Head of caudate nucleus (tissue), 42 donors: ENCODE results near the gene ENDOV.
"Not testable (repeated sequence)": the region's sequence is repeated elsewhere in the genome, so short reads cannot be mapped to it uniquely, and the experiment has no call there.

Source experiments
- DNase-seq, 42 donors: peaks; one replicate each; pipeline versions ENCODE4 v3.0.0 to v3.0.0-alpha.2; 2020 to 2021; ENCODE audit warnings: mixed read lengths in 7 of 42
- intact Hi-C: fragments of 100-400 bp; cut with DNase I; formaldehyde crosslinking; loops from one replicate; pipeline ENCODE4 v1.15.0; 2022

ENDOV gene

DNA sequence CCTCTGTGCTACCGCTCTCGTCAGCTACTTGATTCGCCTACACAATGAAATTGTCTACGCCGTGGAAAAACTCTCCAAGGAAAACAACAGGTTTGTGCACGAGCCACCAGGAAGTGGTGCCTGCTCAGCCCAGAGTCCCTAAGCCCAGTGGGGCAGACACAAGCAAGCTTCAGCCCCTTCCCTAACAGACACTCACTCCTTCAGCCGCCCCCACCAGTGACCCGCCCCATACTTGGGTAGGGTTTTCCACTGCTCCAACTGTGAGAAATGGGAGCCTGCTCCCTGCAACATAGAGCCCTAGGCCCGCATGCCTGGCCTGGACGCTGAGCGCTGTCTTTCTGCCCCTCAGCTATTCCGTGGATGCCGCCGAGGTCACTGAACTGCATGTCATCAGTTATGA is 28.6 kb upstream of the ENDOV start:
- DNase-seq, result peak in 1 of 42 donors; percentile 33
- intact Hi-C loops, result no loop called here

DNA sequence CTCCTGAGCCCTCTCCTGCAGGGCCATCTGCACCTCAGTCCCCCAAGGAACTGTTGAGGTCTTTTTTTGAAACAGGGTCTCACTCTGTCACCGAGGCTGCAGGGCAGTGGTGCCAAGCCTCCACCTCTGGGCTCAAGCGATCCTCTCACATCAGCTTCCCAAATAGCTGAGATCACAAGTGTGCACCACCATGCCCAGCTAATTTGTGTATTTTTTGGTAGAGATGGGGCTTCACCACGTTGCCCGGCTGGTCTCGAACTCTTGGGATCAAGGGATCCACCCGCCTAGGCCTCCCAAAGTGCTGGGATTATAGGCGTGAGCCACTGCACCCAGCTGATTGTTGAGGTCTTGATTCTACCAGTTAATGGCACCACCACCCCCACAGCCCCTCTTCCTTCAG is 27.9 kb upstream of the ENDOV start:
- DNase-seq, result peak in 1 of 42 donors; percentile 16
- intact Hi-C loops, result no loop called here

DNA sequence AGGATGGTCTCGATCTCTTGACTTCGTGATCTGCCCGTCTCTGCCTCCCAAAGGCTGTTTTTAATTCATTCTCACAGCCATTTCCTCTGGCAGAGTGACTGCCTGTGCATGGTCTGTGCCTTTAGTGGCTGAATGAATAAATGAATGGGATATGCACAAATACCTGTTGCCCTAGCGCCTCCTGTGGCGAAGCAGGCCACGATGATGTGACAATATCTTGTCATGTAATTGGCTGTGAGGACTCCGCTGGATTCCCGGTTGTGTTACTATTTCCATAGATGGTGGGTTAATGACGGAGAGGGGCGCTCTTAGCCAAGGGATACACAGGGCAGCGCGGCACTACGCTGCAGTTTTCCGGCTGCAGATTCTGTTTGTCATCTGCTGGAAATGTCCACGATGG is 26.8 kb upstream of the ENDOV start:
- DNase-seq, result no peak
- intact Hi-C loops, result no loop called here

DNA sequence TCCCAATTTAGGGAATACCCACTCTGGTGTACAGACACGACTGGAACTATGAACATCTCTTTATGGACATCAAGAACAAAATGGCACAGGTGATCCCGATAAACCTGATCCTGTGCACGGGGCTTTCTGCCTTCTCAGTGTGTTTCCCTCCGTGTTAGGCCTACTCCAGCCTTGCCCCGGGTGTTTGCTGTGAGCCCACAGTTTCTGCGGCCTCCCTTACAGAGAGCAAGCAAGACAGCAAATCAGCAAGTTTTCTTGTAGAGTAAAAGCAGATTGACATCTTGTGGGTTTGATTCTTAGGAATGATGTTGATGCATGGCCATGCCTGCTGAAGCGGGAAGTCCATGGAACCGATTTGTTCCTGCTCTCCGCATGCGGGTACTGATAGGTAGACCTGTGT is 26.4 kb upstream of the ENDOV start:
- no peak for DNase-seq
- intact Hi-C loops, result no loop called here

DNA sequence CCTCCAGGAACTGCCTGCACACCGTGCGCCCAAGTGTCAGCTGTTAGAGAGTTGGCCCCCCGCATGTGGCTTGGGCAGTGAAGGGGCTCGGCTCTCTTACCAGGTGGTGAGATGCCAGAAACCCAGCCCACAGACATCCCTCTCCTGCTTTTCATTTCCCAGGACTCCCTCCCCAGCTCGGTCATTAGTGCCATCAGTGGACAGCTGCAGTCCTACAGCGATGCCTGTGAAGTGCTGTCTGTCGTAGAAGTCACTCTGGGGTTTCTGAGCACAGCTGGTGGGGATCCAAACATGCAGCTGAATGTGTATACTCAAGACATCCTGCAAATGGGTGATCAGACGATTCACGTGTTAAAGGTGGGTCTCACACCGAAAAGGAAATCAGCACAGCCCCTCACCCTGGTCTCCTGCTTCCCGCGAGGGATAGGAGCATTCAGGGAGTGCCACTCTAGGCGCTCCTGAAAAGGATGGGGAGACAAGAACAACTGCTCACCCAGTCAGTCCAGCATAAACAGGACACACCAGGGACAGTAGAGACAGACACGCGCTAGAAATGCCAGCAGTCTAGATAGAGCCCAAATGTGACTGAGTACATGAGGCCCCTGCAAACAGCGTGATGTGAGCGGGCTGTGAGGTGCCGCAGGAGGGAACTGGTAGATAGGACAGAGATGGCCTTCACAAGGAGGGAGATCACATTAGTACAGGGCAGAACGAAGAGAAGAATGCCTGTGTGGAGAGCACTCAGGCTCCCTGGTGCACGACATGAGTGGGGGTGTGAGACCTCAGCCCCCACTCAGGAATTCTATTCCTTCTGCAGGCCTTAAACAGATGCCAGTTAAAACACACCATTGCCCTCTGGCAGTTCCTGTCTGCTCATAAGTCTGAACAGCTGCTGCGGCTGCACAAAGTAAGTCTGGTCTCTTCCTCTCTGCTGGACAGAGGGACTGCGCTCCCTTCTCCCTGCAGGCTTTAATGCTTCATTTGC is 25.7 kb upstream of the ENDOV start:
- intact Hi-C loops, result no loop called here
- DNase-seq, result no peak

DNA sequence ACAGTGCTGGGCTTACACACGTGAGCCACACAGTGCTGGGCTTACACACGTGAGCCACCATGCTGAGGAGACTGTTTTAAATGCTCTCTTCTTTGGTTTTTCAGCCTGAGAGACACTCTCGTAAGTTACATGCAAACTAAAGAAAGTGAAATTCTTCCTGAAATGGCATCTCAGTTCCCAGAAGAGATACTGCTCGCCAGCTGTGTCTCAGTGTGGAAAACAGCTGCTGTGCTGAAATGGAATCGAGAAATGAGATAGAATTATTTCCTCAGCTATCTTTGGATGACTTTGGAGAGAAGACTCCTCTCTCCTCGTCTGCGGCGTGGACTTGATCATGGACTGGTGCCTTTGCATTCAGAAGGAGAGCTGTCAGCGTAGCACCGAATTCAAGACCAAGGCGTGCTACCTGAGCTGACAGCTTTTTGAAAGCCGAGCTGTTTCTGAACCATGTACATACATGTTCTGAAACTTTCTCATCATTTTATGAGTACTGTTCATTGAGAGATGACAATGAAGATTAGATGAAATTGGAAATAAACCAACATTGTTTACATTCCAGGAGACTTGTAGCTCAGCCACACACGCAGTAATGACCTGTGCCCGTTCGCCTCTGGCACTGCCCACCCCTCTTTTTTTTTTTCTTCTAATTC is 21.6 kb upstream of the ENDOV start:
- intact Hi-C loops, result no loop called here
- no peak for DNase-seq

DNA sequence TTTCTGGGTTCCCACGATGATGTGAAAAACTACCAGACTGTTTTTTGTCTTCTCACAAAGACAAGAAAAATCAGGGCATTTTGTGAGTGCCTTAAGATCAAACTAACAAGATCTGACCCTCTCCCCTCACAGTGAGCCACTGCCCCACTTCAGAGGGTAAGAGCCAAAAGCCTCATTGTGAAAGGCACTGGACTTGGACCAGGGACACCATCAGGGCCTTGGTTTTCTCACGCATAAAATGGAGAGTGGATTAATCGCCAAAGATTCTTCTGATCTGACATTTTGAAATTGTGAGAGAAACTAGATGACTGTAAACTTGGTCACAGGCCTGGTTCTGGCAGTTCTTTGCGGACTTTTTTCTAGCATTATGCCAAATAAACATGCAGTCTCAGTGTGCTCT is 21.0 kb upstream of the ENDOV start:
- no peak for DNase-seq
- intact Hi-C loops, result no loop called here

DNA sequence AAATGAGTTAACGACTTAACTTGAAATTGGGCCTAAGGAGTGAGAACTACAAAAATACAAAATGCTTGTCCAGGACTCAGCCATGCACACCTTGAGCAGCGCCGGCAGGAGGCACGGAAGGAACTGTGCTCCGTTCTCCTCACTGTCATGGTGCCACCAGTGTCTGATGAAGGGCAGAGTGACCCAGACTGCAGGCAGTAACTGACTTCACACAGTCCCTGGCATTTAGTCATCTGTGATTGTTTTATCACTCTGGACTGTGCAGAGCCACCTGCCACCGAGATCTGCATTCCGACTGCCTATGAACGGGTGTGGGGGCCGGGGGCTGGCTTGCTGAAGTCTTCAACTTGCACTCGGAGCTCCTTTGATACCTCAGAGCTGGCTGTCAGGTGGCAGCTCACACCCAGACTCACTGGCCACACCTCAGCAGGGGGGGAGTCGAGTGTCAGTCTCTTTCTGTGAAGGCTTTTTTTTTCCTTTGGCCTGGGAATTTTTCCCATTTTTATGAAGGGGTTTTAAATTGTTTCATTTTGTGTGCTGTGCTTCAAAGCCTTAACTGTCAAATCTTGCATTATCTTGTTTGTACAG is 20.2 kb upstream of the ENDOV start:
- DNase-seq, result no peak
- intact Hi-C loops, result no loop called here

DNA sequence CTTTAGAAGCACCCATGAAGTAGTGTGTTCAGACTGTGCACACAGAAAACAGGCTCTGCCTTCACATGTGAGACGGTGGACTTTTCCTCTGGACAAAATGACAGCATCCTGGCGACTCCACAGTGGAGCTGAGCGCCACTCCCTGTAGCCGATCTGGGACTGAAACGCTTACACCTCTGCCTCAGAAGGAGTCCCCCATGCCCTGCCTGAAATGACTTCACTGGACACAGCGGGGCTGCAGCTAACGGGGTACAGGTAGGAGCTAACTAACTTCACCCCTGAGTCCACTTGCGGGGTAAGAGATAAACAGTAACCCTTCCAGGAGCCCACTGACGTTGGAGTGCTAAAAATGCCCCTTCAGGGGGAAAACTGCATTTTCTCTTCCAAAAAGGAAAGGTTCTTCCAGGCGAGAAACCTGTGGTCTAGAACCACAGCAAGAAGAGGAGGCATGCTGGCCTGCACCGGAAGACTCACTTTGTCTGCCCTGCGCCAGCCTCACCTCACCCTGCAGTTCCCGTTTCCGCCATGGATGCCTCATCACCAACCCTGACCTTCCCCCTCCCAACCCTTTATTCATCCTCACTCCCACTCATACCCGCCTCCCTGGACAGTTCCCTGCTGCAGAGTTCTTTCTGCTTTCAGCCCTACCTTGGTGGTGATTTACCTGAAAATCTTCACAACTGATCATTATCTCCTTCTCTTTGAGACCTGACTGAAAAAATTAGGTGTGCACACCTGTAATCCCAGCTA is 19.4 kb upstream of the ENDOV start:
- peak in 1 of 42 donors; percentile 41 for DNase-seq
- intact Hi-C loops, result no loop called here

DNA sequence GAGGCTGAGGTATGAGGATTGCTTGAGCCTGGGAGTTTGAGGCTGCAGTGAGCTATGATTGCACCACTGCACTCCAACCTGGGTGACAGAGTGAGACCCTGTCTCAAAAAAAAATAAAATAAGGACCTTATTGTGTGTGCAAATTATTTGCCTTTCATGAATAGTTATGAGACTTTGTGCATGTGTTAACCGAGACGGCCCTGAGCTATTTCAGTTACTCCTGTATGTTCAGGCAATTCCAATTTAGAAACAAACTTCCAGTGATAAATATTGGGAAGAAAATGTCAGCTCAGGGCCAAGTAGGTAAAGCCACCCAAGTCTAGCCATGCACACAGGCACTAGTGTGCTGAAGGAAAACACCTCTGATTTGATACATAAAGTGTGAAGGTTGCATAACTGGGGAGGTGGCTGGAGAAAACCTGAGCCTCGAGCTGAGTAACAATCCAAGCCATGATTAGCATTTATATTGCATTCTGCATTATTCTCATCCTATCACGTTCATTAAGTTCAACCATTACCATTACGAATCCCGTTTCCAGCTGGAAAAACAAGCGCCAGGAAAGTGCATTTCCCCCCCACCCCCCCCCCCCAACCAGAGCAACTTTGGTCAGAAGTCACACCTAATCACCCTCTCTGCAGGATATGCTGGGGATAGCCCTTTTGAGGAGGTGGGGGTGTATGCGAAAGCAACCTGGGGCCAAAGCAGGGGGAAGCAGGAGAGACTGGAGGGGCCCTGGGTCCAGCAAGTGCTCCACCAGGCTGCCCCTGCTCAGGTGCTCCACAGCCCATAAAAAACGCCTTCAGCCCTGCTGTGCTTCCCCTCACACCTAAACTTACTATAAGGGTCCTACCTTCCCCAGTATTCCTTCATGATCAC is 18.6 kb upstream of the ENDOV start:
- intact Hi-C loops, result no loop called here
- DNase-seq, result no peak

DNA sequence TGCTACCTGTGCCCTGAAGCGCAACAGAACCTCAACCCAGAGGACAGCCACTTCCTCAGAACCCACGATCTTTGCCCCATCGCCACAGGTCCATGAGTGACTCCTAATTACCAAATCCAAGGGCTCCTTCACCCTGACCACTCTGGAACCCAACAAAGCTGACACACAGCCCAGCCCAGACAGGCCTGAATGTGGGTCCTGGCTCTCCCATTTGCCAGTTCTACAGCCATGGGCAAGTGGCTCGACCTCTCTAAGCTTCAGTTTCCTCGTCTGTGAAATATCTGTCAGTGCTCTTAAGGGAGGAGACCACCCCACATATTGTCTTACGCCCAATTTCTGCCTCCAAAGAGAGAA is 18.0 kb upstream of the ENDOV start:
- intact Hi-C loops, result no loop called here
- no peak for DNase-seq

DNA sequence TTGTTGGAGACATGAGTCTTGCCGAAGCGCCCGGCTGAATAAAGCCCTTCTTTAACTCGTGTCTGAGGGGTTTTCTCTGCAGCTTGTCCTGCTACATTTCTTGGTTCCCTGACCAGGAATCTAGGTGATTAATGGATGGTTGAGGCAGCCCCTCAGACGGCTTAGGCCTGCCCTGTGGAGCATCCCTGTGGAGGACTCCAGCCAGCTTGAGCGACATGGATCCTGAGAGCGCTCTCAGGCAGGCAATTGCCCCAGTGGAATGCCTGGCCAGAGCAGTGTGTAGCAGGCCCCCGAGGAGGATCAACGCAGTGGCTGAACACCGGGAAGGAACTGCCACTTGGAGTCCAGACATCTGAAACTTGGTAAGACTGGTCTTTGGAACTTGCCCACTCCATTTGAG is 17.3 kb upstream of the ENDOV start:
- DNase-seq, result no peak
- intact Hi-C loops, result no loop called here

DNA sequence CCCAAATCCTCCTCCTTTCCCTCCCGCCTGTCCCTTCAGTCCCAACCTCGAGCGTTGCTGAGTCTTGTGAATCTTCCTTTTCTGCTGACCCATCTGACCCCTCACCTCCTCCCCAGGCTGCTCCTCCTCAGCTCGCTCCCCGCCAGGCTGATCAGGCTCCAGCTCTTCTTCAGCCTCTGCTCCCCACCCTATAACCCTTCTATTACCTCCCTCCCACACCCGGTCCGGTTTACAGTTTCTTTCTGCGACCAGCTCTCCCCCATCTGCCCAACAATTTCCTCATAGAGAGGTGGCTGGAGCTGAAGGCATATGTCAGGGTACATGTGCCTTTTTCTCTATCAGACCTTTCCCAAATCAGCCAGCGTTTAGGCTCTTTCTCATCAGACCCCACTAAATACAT is 13.9 kb upstream of the ENDOV start:
- intact Hi-C loops, DNase-seq: not testable (repeated sequence)

DNA sequence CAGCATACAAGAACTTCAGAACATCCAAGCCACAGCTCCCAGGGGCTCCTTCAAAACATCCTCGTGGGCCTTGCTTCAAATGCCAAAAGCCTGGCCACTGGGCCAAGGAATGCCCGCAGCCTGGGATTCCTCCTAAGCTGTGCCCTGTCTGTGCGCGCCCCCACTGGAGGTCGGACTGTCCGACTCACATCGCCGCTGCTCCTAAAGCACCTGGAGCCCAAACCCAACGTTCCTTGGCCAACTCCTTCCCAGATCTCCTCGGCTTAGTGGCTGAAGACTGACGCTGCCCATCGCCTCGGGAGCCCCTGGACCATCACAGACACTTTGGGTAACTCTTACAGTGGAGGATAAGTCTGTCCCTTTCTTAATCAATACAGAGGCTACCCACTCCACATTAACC is 12.9 kb upstream of the ENDOV start:
- intact Hi-C loops, DNase-seq: not testable (repeated sequence)

DNA sequence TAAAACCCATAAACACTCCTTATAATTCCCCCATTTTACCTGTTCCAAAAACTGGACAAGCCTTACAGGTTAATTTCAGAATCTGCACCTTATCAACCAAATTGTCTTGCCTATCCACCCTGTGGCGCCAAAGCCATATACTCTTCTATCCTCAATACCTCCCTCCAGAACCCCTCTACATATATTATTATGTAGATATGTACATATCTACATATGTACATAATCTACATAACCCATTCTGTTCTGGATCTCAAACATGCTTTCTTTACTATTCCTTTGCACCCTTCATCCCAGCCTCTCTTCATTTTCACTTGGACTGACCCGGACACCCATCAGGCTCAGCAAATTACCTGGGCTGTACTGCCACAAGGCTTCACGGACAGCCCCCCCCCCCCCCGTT is 12.0 kb upstream of the ENDOV start:
- intact Hi-C loops, result no loop called here

DNA sequence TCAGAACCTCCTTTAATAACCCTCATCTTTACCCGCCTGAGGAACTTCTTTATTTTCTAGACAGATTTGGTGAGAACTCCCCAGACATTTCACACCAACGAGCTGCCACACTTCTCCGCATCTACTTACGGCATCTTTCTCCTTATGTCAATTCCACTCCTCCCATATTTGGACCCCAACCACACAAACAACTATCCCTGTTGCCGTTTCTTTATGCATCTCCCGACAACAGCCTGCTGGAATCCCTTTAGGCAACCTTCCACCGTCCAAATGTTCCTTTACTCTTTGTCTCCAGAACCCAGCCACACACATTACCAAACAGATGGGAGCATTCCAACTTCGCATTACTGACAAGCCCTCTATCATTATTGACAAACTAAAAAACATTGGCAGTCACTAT is 8.8 kb upstream of the ENDOV start:
- DNase-seq, result no peak

More for the DNA sequence above, 12.0 kb upstream of the ENDOV start:
- no peak for DNase-seq

DNA sequence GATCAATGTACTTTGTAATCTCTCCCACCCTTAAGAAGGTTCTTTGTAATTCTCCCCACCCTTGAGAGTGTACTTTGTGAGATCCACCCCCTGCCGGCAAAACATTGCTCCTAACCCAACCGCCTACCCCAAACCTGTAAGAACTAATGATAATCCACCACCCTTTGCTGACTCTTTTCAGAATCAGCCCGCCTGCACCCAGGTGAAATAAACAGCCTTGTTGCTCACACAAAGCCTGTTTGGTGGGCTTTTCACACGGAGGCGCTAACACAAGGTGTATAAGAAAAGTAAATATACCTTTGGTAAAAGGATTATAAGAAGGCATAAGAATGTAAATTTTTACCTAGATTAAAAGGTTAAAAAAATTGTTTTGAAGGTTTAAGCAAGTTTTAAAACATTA is 7.0 kb upstream of the ENDOV start:
- DNase-seq, result not testable (repeated sequence)

More for the DNA sequence above, 8.8 kb upstream of the ENDOV start:
- intact Hi-C loops, result no loop called here

DNA sequence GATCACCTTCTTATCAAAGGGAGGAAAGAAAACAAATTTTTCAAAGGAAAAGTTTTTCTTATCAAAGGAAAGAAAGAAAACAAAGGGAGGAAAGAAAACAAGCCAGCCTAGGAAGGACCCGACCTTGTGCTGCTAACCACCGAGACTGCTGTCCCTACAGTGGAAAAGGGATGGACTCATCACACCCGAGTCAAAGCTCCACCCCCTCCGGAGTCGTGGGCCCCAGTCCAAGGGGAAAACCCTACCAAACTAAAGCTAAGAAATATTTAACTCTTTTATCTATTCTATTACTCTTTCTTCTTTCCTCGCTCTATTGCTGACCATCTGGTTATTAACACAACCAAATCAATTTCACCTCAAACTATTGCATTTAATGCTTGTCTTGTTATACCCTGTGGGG is 6.1 kb upstream of the ENDOV start:
- DNase-seq, result no peak
- intact Hi-C loops, result no loop called here

More for the DNA sequence above, 7.0 kb upstream of the ENDOV start:
- intact Hi-C loops, result not testable (repeated sequence)

DNA sequence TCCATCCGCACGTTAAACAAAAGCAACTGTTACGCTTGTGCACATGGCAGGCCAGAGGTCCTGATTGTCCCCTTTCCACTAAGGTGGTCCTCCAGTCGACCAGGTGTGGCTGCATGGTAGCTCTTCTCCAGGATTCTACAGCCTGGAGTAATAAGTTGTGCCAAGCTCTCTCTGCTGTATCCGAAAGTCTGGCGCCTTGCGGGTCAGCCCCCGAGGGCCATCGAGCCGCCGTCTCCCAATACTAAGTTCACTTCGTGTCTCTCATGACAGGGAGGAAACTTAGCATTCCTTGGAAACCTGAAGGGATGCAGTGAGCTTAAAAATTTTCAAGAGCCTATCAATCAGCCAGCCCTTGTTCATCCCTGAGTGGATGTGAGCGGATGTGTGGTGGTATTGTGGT is 5.3 kb upstream of the ENDOV start:
- DNase-seq, result no peak
- intact Hi-C loops, result no loop called here
